GM23248 (cell line): ENCODE measurements around the gene IFT81. TPM values are rescaled to one million over a fixed set of nuclear protein-coding genes. Genes with fewer than 3 reads are reported as not detected.
A peak's percentile ranks its signal among the peaks of the same experiment; 100 is the strongest.

Experiments
- DNase-seq: peaks from one replicate; pipeline ENCODE4 v3.0.0-alpha.2; 2015
- H2AFZ ChIP-seq: fragments of 200-600 bp; sonication (generic); 2 replicates; pipeline ENCODE4 v1.6.1; 2016; ENCODE audit warnings: antibody characterized with exemption
- H3F3A ChIP-seq: fragments of 200-600 bp; sonication (generic); 2 replicates; pipeline ENCODE4 v1.6.1; 2016; ENCODE audit warnings: mild to moderate bottlenecking, antibody characterized with exemption, mixed run types; ENCODE audit not compliant: insufficient read depth
- H3K27ac ChIP-seq: fragments of 200-600 bp; sonication (generic); 2 replicates; pipeline ENCODE4 v1.5.1; 2016; ENCODE audit warnings: mild to moderate bottlenecking
- H3K27me3 ChIP-seq: fragments of 200-600 bp; sonication (generic); replicated peaks from 2 replicates; pipeline ENCODE4 v1.6.1; 2016; ENCODE audit warnings: mild to moderate bottlenecking; ENCODE audit not compliant: insufficient read depth
- H3K36me3 ChIP-seq: fragments of 200-600 bp; sonication (generic); 2 replicates; pipeline ENCODE4 v1.6.1; 2016; ENCODE audit warnings: low read depth, mild to moderate bottlenecking
- H3K4me1 ChIP-seq: fragments of 200-600 bp; sonication (generic); 2 replicates; pipeline ENCODE4 v1.6.1; 2016; ENCODE audit warnings: mild to moderate bottlenecking; ENCODE audit not compliant: insufficient read depth
- H3K4me2 ChIP-seq: fragments of 200-600 bp; sonication (generic); one replicate; pipeline ENCODE4 v1.6.1; 2016; ENCODE audit warnings: mild to moderate bottlenecking; ENCODE audit not compliant: unreplicated experiment
- H3K4me3 ChIP-seq: fragments of 200-600 bp; sonication (generic); 2 replicates; pipeline ENCODE4 v1.5.1; 2016; ENCODE audit warnings: mild to moderate bottlenecking
- H3K79me2 ChIP-seq: fragments of 200-600 bp; sonication (generic); 2 replicates; pipeline ENCODE4 v1.6.1; 2016; ENCODE audit warnings: mild to moderate bottlenecking; ENCODE audit not compliant: insufficient read depth
- H3K9ac ChIP-seq: fragments of 200-600 bp; sonication (generic); 2 replicates; pipeline ENCODE4 v1.6.1; 2016; ENCODE audit warnings: mild to moderate bottlenecking
- H3K9me2 ChIP-seq: fragments of 200-600 bp; sonication (generic); 2 replicates; pipeline ENCODE4 v1.6.1; 2016; ENCODE audit warnings: mixed run types, mild to moderate bottlenecking, moderate library complexity; ENCODE audit not compliant: insufficient read depth
- H3K9me3 ChIP-seq: fragments of 200-600 bp; sonication (generic); one replicate; pipeline ENCODE4 v1.6.1; 2017; ENCODE audit warnings: low read depth
- H4K20me1 ChIP-seq: fragments of 200-600 bp; sonication (generic); 2 replicates; pipeline ENCODE4 v1.6.0; 2016; ENCODE audit not compliant: insufficient read depth
- EZH2 ChIP-seq: fragments of 200-600 bp; sonication (generic); IDR thresholded peaks from 2 replicates; pipeline ENCODE4 v1.6.1; 2018; ENCODE audit warnings: antibody characterized with exemption, mild to moderate bottlenecking; ENCODE audit not compliant: insufficient read depth, poor library complexity, severe bottlenecking
- EZH2phosphoT487 ChIP-seq: fragments of 200-600 bp; sonication (generic); IDR thresholded peaks from 2 replicates; pipeline ENCODE4 v1.6.1; 2018; ENCODE audit warnings: antibody characterized with exemption, moderate library complexity, mild to moderate bottlenecking, low read depth; ENCODE audit not compliant: insufficient read depth
- WGBS, 2 experiments: methylation state at CpG; one replicate each; pipeline ENCODE4 v1.1.6; 2015 to 2017; ENCODE audit warnings: low lambda C conversion rate in 2 of 2, low coverage in 1 of 2; ENCODE audit errors: missing lambda C conversion rate in 2 of 2; 5-methylcytosine and 5-hydroxymethylcytosine counted together
- in situ Hi-C: fragments of 300-500 bp; cut with MboI; formaldehyde crosslinking; loops from 2 replicates; pipeline ENCODE4 v1.15.0; 2020
- polyA plus RNA-seq: library from polyadenylated mRNA; unstranded; fragments of >200 nt; fragmentation: Nextera tagmentation; extraction: Ambion mirVana; gene quantifications from 2 replicates; pipeline ENCODE4 v1.2.1, GENCODE V29; 2016
- total RNA-seq: library from RNA; depleted of rRNA; stranded (reverse); fragments of >200 nt; shearing (Covaris generic); gene quantifications from 2 replicates; pipeline ENCODE4 v1.2.3, GENCODE V29; 2014

IFT81 gene
- total and polyA plus RNA-seq, 2 experiments from 2014 or later, result 9.5 to 14.0 TPM

DNA sequence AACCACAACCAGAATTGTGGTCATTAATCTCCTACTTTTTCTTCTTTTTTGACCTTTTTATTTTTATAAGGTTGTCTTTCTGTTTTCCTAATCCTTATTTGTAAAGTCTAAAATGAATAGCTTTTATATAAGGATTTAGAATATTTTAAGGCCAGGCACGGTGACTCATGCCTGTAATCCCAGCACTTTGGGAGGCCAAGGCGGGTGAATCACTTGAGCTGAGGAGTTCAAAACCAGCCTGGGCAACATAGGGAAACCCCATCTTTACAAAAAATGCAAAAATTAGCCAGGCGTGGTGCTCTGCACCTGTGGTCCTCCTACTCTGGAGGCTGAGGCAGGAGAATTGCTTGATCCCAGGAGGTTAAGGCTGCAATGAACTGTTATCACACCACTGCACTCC, 55.1 kb downstream of the IFT81 start:
- Histone ChIP-seq H4K20me1 (no peaks in the 10 kb centered on the region), H3K9ac (no peak overlapping the region), H2AFZ (no peak overlapping the region), H3K27ac (peak overlapping the region; percentile 36), H3K4me2 (no peak overlapping the region), H3K4me3 (no peak overlapping the region), H3K4me1 (peaks cover 37% of the 10 kb centered on the region), H3K9me3 (no peaks in the 10 kb centered on the region), H3K27me3 (no peaks in the 10 kb centered on the region), H3K9me2 (no peaks in the 10 kb centered on the region), H3F3A (peaks cover 29% of the 10 kb centered on the region), H3K36me3 (no peaks in the 10 kb centered on the region), H3K79me2 (no peaks in the 10 kb centered on the region)
- DNase-seq, result peak; percentile 75
- TF ChIP-seq EZH2phosphoT487 (no peak), EZH2 (no peak)
- WGBS, 2 experiments, result 10 to 16% methylated on average over 3 of the region's 3 CpGs
- in situ Hi-C loops, result no loop called here

- no peaks in the 10 kb centered on the region for H3K27me3 ChIP-seq
- H3K9me3 ChIP-seq, result no peaks in the 10 kb centered on the region
- in situ Hi-C loops, result no loop called here
- H3K27ac ChIP-seq, result peak overlapping the region; percentile 80
- TF ChIP-seq EZH2 (no peak), EZH2phosphoT487 (peak; percentile 60; the same call in 1 of the 2 replicates)
- H3K4me2 ChIP-seq, result peak overlapping the region; percentile 72
- H3K9me2 ChIP-seq, result no peaks in the 10 kb centered on the region
- no peaks in the 10 kb centered on the region for H3K79me2 ChIP-seq
- H3F3A ChIP-seq, result peaks cover 29% of the 10 kb centered on the region
- peak overlapping the region; percentile 30 for H3K4me3 ChIP-seq
- H3K36me3 ChIP-seq, result no peaks in the 10 kb centered on the region
- peaks cover 37% of the 10 kb centered on the region for H3K4me1 ChIP-seq
- H3K9ac ChIP-seq, result peak overlapping the region; percentile 48
- H4K20me1 ChIP-seq, result no peaks in the 10 kb centered on the region
- peak; percentile 67 for DNase-seq
- WGBS, 2 experiments, result 0% methylated on average over 1 of the region's 1 CpG
- peak overlapping the region; percentile 47 for H2AFZ ChIP-seq
Measured at GRCh38 chr12:110180591-110181005, 56.4 kb downstream of the IFT81 start.

DNA sequence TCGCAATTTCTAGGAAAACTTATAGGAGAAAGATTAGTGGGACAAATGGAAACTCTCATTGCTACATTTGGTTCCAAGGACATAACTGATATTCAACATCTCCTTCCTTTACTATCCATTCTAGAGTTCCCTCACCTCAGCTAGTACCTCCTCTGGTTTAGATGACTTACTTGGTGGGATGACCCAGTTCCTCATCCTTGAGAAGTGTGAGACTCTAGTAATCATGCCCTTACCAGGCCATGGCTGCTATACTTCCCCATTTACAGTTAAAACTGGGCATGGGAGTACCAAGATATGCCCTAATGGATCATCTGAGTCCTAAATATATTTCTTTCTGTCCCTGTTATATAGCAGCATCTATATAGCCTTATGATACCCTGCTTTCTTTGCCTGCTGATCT, 58.1 kb downstream of the IFT81 start:
- peaks cover 13% of the 10 kb centered on the region for H3K36me3 ChIP-seq
- DNase-seq, result no peak
- 100% methylated on average over 1 of the region's 1 CpG for WGBS, 2 experiments
- H3K9ac ChIP-seq, result no peak overlapping the region
- H3K27ac ChIP-seq, result no peak overlapping the region
- H3K79me2 ChIP-seq, result no peaks in the 10 kb centered on the region
- no peaks in the 10 kb centered on the region for H4K20me1 ChIP-seq
- no peak for TF ChIP-seq EZH2phosphoT487
- TF ChIP-seq EZH2, result no peak
- H3K9me2 ChIP-seq, result no peaks in the 10 kb centered on the region
- H3K9me3 ChIP-seq, result no peaks in the 10 kb centered on the region
- in situ Hi-C loops, result no loop called here
- H3K4me2 ChIP-seq, result no peak overlapping the region
- peaks cover 29% of the 10 kb centered on the region for H3F3A ChIP-seq
- no peak overlapping the region for H3K4me3 ChIP-seq
- no peak overlapping the region for H2AFZ ChIP-seq
- H3K27me3 ChIP-seq, result no peaks in the 10 kb centered on the region
- H3K4me1 ChIP-seq, result peaks cover 32% of the 10 kb centered on the region

GRCh38 chr12:110183386-110183785, 59.2 kb downstream of the IFT81 start:
- Histone ChIP-seq H3K27ac (no peak overlapping the region), H3K4me1 (peaks cover 32% of the 10 kb centered on the region), H4K20me1 (no peaks in the 10 kb centered on the region), H3K9me2 (no peaks in the 10 kb centered on the region), H2AFZ (no peak overlapping the region), H3K79me2 (no peaks in the 10 kb centered on the region), H3K4me3 (no peak overlapping the region), H3K4me2 (no peak overlapping the region), H3K9ac (no peak overlapping the region), H3K27me3 (no peaks in the 10 kb centered on the region), H3K36me3 (peaks cover 13% of the 10 kb centered on the region), H3F3A (peaks cover 29% of the 10 kb centered on the region), H3K9me3 (no peaks in the 10 kb centered on the region)
- TF ChIP-seq EZH2 (no peak), EZH2phosphoT487 (no peak)
- in situ Hi-C loops, result no loop called here
- no peak for DNase-seq
- WGBS, 2 experiments, result 98 to 100% methylated on average over 3 of the region's 3 CpGs

GRCh38 chr12:110185626-110186025, 61.5 kb downstream of the IFT81 start:
- no peaks in the 10 kb centered on the region for H3K79me2 ChIP-seq
- no peaks in the 10 kb centered on the region for H3K27me3 ChIP-seq
- H3K4me2 ChIP-seq, result no peak overlapping the region
- H3K36me3 ChIP-seq, result peaks cover 13% of the 10 kb centered on the region
- in situ Hi-C loops, result no loop called here
- H4K20me1 ChIP-seq, result no peaks in the 10 kb centered on the region
- peaks cover 13% of the 10 kb centered on the region for H3K4me1 ChIP-seq
- TF ChIP-seq EZH2 (no peak), EZH2phosphoT487 (no peak)
- H3K9me2 ChIP-seq, result no peaks in the 10 kb centered on the region
- no peak overlapping the region for H2AFZ ChIP-seq
- no peak overlapping the region for H3K27ac ChIP-seq
- H3K9me3 ChIP-seq, result no peaks in the 10 kb centered on the region
- H3K4me3 ChIP-seq, result no peak overlapping the region
- DNase-seq, result no peak
- peaks cover 10% of the 10 kb centered on the region for H3F3A ChIP-seq
- H3K9ac ChIP-seq, result no peak overlapping the region
- WGBS, 2 experiments, result 98 to 100% methylated on average over 2 of the region's 2 CpGs
